HG02852 (cell line): Measurements from ENCODE around the gene TNFSF8.

Experiments used
- ATAC-seq: cut with Tn5 transposase; IDR thresholded peaks from one replicate; pipeline ENCODE4 v1.9.1; 2021; ENCODE audit warnings: mild to moderate bottlenecking, moderate library complexity; ENCODE audit not compliant: unreplicated experiment

TNFSF8 gene, protein sequence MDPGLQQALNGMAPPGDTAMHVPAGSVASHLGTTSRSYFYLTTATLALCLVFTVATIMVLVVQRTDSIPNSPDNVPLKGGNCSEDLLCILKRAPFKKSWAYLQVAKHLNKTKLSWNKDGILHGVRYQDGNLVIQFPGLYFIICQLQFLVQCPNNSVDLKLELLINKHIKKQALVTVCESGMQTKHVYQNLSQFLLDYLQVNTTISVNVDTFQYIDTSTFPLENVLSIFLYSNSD

GRCh38 chr9:114930056-114930812 lies at the start of gene TNFSF8:
Gene TNFSF8, minus strand, starts transcription at chr9:114930591. Its CDS starts 288 bp downstream, at chr9:114930303.
- no peak for ATAC-seq

GRCh38 chr9:114973216-114973615 lies 42.8 kb upstream of the TNFSF8 start:
- ATAC-seq, result no peak

- no peak for ATAC-seq
Observed at GRCh38 chr9:114972510-114973136, 42.2 kb upstream of the TNFSF8 start.

DNA sequence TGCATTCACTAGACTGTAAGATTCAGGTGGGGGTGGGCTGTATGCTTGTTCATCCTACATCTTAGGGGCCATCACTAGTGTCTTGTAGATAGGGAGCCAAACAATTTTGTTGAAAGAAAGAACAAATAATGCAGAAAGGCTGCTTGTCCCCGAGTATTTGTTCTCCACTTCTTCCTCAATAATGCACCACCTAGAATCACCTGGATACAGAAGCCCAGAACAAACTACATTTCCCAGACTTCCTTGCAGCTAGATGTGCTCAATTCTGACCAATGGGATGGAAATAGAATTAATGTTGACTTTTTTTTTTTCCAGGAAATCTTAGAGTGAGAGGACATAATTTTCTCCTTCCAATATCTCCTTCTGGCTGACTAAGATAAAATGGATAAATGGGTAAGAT lies 38.9 kb upstream of the TNFSF8 start:
- no peak for ATAC-seq

- ATAC-seq, result no peak
Observed at GRCh38 chr9:114968671-114969070, 38.3 kb upstream of the TNFSF8 start.

- ATAC-seq, result no peak
Observed at GRCh38 chr9:114965564-114965963, 35.2 kb upstream of the TNFSF8 start.

GRCh38 chr9:114962809-114963208 lies 32.4 kb upstream of the TNFSF8 start:
- ATAC-seq, result no peak

- no peak for ATAC-seq
Observed at GRCh38 chr9:114960276-114960675, 29.9 kb upstream of the TNFSF8 start.

GRCh38 chr9:114958844-114959235 lies 28.4 kb upstream of the TNFSF8 start:
- ATAC-seq, result no peak

DNA sequence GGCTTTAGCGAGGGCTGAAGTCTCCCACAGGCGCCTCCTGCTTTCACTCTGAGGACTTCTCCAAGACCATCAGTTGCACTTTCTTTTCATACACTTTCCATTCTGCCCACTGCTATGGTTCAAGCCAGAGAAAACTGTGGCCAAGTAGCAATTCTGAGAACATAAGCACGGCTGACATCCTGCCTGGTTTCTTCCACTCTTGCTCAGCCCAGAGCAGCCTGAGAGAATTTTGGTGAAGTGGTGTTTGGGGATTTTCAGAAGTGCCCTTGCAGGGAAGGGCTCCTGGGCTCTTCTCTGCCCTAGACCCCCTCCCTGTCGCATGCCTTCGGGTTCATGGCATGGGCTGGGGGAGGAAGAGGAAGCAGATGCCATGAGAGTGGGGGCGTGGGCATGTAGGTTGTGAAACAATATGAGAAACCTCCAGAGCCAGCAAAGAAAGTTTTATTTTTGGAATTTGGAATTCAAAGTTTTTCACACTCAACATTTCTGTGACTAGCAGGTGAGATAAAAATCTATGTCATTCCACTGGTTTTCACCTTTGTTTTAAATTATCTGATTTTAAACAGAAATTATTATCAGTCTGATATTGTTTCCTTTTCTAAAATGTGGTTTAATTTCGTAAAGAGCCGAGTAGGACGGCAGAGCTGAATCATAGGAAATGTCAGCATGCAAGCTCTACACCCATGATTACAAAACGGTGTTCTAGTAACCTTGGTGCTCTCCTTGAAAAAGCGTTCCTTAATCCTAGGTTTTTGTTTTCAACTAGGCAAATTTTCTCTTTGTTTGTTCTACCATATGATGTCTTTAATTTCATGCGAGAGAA lies 27.8 kb upstream of the TNFSF8 start:
- ATAC-seq, result no peak

DNA sequence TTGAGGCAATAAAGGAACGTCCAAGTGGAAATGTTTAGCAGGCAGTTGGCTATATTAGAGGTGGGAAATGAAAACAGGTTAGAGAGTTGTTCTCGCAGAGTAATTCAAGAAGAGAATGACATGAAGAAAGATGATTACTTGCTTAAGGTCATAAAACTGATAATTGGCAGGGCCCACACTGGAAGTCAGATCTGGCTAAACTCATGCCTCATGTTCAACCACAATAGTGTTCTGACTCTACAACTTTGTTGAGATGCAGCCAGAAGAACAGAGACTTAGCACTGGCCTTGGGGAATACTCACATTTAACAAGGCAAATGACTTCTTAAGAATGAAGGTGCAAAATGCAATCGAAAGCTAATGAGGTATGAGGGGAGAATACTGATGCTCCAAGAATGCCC lies 27.2 kb upstream of the TNFSF8 start:
- ATAC-seq, result no peak

- no peak for ATAC-seq
Observed at GRCh38 chr9:114954956-114955582, 24.7 kb upstream of the TNFSF8 start.

- no peak for ATAC-seq
Observed at GRCh38 chr9:114953959-114954358, 23.6 kb upstream of the TNFSF8 start.

DNA sequence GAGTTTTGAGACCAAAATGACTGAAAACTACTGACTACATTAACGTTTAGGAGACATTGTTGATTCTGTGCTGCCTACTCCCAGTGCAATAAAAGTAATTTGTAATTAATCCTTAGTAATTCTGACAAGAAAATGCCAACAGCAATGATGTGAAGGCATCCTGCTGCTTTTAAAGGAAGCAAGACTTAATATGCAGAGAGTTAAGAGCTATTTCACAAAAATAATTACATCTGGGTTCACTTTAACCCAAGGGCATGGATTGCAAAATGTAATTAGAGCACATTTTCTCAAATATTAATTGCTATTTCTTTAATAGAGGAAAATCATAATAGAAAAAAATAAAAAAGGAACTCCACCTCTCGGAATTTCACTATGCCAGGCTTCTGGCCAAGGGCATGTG lies 22.7 kb upstream of the TNFSF8 start:
- ATAC-seq, result no peak

GRCh38 chr9:114950761-114951160 lies 20.4 kb upstream of the TNFSF8 start:
- ATAC-seq, result no peak

- ATAC-seq, result no peak
Observed at GRCh38 chr9:114947058-114947457, 16.7 kb upstream of the TNFSF8 start.

DNA sequence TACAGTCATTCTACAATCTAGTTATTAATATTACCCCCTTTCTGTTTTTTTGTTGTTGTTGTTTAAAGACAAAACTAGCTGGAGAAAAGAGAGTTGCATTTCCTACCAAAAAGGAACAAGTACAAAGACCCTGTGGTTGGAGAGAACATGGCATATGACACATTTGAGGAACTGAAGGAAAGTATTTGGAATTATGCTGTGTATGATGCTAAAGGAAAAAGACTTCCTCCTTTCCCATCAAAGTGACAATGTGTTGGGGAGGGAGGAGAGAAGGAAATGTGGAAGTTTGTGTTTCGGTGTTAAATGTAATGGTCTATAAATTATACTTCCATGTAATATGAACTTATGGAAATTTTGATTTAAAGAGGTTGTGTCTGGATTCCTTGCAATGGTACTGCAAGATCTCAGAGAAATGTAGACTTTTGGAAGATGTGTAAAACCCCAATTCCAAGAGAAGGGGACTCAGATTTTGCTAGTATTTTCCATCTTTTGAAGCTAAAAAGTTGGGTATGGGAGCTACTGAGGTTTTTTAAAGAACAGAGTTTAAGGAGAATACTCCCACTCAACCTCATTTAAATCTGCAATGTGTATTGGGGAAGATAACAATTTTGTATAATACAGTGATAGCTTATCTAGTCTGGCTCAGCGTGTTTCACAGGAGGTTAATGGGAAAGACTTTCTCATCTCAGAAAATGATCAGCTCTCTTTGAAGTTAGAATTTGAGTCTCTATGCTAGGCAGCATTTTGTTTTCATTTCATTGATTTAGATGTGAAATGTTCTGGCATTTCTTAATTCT lies 15.4 kb upstream of the TNFSF8 start:
- no peak for ATAC-seq

DNA sequence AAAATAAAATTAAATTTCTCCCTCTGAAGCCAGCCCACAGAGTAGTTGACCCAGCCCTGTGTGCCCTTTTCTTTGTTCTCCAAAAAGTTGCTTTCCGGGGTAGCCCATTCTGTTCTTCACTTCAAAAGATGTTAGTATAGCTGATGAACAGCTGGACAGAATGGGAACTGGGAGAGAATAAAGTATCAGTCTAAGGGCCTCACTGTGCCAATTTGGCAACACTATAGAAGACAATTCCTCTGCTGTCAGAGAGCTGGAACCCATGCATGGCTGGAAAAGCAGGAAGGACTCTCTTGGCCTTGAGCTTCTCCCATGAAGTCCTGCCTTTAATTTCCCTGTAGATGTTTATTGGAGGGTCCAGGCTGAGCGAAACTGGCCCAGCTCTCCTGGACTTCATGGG lies 11.0 kb upstream of the TNFSF8 start:
- no peak for ATAC-seq

- ATAC-seq, result no peak
Observed at GRCh38 chr9:114938687-114939575, 8.5 kb upstream of the TNFSF8 start.
